NCI-H2196 (cell line): ENCODE measurements around the gene CEMIP.

Source experiments
- DNase-seq: peaks from one replicate; lab custom pipeline; 2025; ENCODE audit not compliant: unreplicated experiment; lab: John Stamatoyannopoulos, UW

CEMIP gene

GRCh38 chr15:80974914-80975313 is 195.7 kb downstream of the CEMIP start:
- no peak for DNase-seq

GRCh38 chr15:80976851-80977250 is 197.7 kb downstream of the CEMIP start:
- no peak for DNase-seq

GRCh38 chr15:80977627-80978036 is 198.5 kb downstream of the CEMIP start:
- DNase-seq: no peak

GRCh38 chr15:80978685-80979329 is 199.6 kb downstream of the CEMIP start:
- peak; percentile 9 for DNase-seq

GRCh38 chr15:80979538-80980200 is 200.5 kb downstream of the CEMIP start:
- no peak for DNase-seq

GRCh38 chr15:80982205-80982604 is 203.0 kb downstream of the CEMIP start:
- DNase-seq: no peak

GRCh38 chr15:80982839-80983238 is 203.7 kb downstream of the CEMIP start:
- DNase-seq: no peak

- DNase-seq: no peak
Measured at GRCh38 chr15:80984856-80985255, 205.7 kb downstream of the CEMIP start.

GRCh38 chr15:80985981-80986380 is 206.8 kb downstream of the CEMIP start:
- DNase-seq: no peak

- DNase-seq: no peak
Measured at GRCh38 chr15:80986487-80986886, 207.3 kb downstream of the CEMIP start.

GRCh38 chr15:80988148-80988796 is 209.1 kb downstream of the CEMIP start:
- DNase-seq: no peak

- no peak for DNase-seq
Measured at GRCh38 chr15:80989081-80989517, 209.9 kb downstream of the CEMIP start.

- DNase-seq: peak; percentile 88
Measured at GRCh38 chr15:80989518-80990478, 210.6 kb downstream of the CEMIP start, which contains the start of gene MESD. Gene MESD, minus strand, starts transcription at chr15:80989819. Its CDS starts 28 bp downstream, at chr15:80989791.

GRCh38 chr15:80990955-80991354 is 211.8 kb downstream of the CEMIP start:
- DNase-seq: no peak

GRCh38 chr15:80991421-80991820 is 212.3 kb downstream of the CEMIP start:
- no peak for DNase-seq

- no peak for DNase-seq
Measured at GRCh38 chr15:80992006-80992405, 212.8 kb downstream of the CEMIP start.

- no peak for DNase-seq
Measured at GRCh38 chr15:80992441-80992840, 213.3 kb downstream of the CEMIP start.

- DNase-seq: no peak
Measured at GRCh38 chr15:80996247-80996646, 217.1 kb downstream of the CEMIP start.

- no peak for DNase-seq
Measured at GRCh38 chr15:80997692-80998091, 218.5 kb downstream of the CEMIP start.

GRCh38 chr15:80998251-80998650 is 219.1 kb downstream of the CEMIP start:
- no peak for DNase-seq

- no peak for DNase-seq
Measured at GRCh38 chr15:80999623-81000036, 220.5 kb downstream of the CEMIP start.
